CD4-positive, alpha-beta T cell treated with Interleukin-4 for 1 hour (primary cell): ENCODE data around the gene RABEP1.
A peak's percentile ranks its signal among the peaks of the same experiment; 100 is the strongest.

ENCODE experiments used
- DNase-seq, 2 donors: peaks; one replicate each; pipeline ENCODE4 v3.0.0-alpha.2; 2020 to 2022

RABEP1 gene

GRCh38 chr17:5269241-5269960 lies 12.7 kb upstream of the RABEP1 start:
- DNase-seq, result no peak

DNA sequence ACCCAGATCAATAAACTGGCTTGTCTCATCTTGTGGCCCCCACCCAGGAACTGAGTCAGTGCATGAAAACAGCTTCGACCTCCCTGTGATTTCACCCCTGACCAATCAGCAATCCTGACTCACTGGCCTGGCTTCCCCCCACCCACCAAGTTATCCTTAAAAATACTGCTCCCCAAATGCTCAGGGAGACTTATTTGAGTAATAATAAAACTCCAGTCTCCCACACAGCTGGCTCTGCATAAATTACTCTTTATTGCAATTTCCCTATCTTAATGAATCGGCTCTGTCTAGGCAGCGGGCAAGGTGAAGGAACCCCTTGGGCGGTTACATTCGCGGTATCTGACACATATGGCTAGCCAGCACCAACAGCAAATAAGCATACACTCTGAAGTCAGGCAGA lies 9.8 kb upstream of the RABEP1 start:
- no peak for DNase-seq

GRCh38 chr17:5282642-5283217 lies 646 bp downstream of the RABEP1 start:
- peak in 1 of 2 donors; percentile 41 for DNase-seq

DNA sequence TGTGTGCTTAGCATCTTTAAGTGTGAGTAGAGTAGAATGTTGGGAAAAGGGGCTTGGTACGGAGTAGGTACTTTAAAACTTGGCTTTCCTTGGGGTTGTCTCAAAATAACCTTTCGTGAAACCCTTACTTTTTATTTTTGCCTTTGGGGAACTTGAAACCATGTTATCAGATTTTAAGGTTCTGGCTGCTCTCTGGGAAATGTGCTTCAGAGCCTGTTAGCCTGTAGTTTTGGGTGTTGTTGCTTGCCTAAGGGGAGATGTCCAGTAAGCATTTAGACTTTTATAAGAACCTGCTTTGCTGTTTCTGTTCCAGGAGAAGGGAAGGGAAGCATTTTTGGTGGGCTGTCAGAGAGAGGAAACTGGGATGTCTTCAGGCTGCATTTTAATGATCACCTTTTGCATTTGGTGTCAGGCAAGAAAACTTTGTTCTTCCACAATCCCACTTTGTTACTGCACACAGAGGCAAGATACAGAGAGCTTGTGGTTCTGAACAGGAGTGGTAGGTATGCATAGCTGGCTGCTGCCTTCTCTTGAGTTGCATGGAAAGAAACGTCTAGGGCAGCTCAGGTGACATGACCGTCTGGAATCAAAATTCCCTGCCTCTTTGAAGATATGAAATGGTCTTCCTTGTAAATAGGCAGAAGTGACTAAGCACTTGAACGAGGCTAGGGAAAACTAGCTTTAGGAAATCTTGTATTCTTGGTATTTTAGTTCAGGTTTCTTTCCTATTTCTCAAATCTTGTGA lies 1.7 kb downstream of the RABEP1 start:
- no peak for DNase-seq

DNA sequence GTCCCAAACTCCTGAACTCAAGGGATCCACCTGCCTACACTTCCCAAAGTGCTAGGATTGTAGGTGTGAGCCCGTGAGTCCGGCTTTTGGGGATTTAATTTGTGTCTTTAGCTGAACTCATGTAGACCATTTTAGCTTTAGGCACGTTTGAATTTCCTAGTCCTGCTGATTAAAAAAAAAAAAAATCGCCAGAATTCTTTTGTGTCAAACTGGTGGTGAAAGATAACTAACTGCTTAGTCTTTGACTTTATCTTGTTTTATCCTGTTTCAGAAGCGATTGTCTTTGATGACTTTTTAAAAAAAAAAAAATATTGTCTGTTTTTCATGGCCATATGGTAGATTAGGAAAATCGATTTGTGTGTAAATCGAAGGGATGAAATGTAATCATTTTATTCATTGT lies 2.6 kb downstream of the RABEP1 start:
- DNase-seq, result no peak

DNA sequence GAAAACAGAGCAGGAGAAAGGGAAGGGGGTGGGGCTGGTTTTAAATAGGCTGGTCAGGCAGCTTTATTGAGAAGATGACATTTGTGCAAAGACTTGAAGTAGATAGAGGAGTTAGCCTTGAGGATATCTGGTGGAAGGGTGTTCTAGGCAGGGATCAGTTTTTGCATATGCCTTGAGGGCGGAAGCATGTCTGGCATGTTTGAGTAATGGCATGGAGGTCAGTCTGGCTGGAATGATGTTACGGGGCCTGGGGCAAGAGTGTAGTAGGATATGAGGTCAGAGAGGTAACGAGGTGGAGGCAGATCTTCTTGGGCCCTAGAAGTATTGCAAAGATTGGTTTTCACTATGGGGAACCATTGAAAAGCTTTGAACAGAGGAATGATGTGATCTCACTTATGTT lies 4.8 kb downstream of the RABEP1 start:
- DNase-seq, result no peak

DNA sequence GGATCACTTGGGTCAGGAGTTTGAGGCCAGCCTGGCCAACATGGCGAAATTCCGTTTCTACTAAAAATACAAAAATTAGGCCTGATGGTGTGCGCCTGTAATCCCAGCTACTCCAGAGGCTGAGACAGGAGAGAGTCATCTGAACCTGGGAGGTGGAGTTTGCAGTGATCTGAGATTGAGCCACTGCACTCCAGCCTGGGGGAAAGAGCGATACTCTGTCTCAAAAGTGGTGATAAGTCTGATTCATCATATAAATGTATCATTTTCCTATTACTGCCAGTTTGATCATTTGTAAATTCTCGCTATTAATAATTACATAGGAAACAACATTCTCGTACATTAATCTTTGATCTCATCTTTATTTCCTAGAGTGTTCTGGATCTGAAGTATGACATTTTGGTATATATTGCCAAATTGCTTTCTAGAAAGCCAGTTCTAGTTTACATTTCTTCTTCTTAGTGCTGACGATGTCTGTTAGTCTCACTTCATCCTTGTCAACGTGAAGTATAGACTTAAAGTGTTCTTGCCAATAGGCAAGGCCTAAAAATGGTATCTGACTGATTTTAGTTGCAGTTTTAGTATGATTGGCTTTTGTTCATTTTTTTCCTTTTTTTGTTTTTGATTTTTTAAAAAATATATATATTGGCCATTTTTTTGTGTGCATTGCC lies 9.7 kb downstream of the RABEP1 start:
- no peak for DNase-seq

- DNase-seq, result no peak
Observed at GRCh38 chr17:5297245-5297644, 15.2 kb downstream of the RABEP1 start.

GRCh38 chr17:5299383-5299782 lies 17.3 kb downstream of the RABEP1 start:
- no peak for DNase-seq

DNA sequence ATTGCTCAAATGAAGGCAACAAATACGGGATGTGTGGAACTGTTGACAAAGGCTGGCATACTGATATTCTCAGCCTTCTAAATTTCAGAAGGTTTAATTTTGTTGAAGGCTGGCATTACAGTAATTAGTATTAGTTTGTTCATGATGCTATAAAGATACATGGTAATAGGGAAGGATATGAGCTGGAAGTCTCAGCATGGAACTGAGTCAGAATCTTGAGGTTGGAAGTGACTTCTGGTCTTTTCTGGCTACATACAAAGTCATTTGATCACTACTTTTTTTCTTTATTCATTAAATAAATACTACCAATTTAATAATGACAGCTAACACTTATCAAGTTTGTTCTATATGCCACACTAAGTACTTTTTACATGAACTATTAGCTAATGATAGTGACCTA lies 22.6 kb downstream of the RABEP1 start:
- DNase-seq, result no peak

- DNase-seq, result no peak
Observed at GRCh38 chr17:5309851-5310250, 27.8 kb downstream of the RABEP1 start.

DNA sequence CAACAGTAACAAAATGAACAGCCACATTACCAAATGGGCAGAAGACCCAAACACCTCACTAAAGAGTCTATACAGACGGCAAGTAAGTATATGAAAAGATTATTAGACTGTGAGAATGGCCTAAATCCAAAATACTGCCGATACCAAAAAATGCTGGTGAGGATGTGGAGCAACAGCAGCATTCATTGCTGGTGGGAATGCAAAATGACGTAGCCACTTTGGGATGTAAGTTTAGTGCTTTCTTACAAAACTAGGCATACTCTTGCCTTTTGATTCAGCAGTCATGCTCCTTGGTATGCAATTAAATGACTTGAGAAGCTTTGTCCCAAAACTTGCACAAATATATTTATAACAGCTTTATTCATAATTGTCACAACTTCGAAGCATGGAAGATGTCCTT lies 43.8 kb downstream of the RABEP1 start:
- no peak for DNase-seq

GRCh38 chr17:5329784-5330557 lies 47.9 kb downstream of the RABEP1 start:
- peak in 1 of 2 donors; percentile 15 for DNase-seq

GRCh38 chr17:5330981-5331380 lies 48.9 kb downstream of the RABEP1 start:
- no peak for DNase-seq

GRCh38 chr17:5331506-5331905 lies 49.4 kb downstream of the RABEP1 start:
- no peak for DNase-seq

DNA sequence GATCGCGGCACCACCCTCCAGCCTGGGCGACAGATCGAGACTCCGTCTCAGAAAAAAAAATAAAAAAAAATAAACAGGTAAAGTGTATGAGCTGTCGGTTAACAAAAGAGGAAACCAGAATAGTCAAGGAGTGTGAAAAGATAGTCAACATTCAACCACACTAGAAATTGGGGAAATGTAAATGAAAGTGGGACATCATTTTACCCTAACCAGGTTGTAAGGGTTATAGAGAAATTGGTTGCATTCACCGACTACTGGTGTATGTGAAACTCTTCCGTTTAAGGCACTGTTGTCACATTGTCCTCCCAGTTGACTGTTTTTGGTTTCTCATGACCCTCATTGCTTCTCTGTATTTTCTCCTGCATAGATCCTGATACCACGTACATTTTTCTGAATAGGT lies 62.8 kb downstream of the RABEP1 start:
- DNase-seq, result no peak

GRCh38 chr17:5352681-5353289 lies 70.7 kb downstream of the RABEP1 start:
- DNase-seq, result no peak

DNA sequence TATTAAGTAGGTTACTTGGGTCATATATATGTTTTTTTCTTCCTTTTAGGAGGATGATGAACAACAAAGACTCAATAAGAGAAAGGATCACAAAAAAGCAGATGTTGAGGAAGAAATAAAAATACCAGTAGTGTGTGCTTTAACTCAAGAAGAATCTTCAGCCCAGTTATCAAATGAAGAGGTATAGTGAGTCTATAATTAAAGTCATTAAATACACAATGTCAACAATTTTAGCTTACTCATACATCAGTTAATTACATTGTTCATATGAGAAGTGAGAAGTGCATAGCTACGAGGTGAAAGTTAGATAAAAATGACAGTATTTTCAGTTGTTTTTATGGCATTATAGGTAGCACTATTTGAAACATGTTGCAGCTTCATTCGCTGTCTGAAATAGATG lies 72.2 kb downstream of the RABEP1 start:
- DNase-seq, result no peak

DNA sequence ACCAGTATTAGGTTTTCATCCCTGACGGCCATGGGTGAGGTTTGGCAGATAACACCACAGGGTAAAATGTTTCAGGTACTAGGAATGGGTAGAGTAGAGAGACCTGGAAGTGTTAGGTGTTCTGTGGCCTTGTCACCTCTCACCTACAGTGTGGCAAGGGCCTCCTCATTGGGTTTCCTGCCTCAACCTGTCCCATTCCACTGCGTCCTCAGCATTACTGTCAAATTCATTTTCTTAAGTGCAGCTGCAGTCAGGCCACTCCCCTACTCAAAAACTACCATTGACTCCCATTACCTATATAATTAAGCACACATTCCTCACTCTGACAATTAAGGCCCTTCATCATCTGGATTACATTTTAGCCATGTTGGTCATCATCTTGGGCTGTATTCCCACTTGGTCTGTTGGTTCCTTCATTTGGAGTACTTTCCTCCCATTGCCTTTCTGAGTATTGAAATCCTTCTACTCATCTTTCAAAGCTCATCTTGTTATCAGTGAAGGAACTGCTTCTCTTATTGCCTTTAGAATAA lies 72.9 kb downstream of the RABEP1 start:
- no peak for DNase-seq

GRCh38 chr17:5355421-5356129 lies 73.5 kb downstream of the RABEP1 start:
- no peak for DNase-seq

DNA sequence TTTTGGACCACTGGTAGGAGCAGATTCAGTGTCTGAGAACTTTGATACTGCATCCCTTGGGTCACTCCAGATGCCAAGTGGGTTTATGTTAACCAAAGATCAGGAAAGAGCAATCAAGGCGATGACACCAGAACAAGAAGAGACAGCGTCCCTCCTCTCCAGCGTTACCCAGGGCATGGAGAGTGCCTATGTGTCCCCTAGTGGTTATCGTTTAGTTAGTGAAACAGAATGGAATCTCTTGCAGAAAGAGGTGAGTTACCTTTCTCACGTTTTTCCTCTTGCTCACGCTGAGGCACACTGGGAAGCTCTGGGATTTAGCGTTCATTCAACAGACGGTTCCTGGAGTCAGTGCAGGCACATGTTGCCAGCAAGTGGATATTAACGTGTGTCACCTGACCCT lies 79.3 kb downstream of the RABEP1 start:
- DNase-seq, result no peak
